Keratinocyte (primary cell): Measurements from ENCODE around the gene VGLL2. TPM values are rescaled to one million over a fixed set of nuclear protein-coding genes. Genes with fewer than 3 reads are reported as not detected.

ENCODE experiments used
- DNase-seq: peaks from one replicate; pipeline ENCODE4 v3.0.0-alpha.2; 2011; ENCODE audit warnings: low read depth, missing footprints, low spot score
- FAIRE-seq: peaks from 2 replicates; lab custom pipeline; 2011; peaks lifted over from hg19 to GRCh38; lab: Jason Lieb, UNC
- H2AFZ ChIP-seq: 2 replicates; pipeline ENCODE4 v1.6.0; 2012; ENCODE audit warnings: low read length, control low read depth, inconsistent platforms; ENCODE audit not compliant: control insufficient read depth
- H3K27ac ChIP-seq: 2 replicates; pipeline ENCODE4 v1.5.1; 2011; ENCODE audit warnings: low read length; ENCODE audit not compliant: control insufficient read depth, insufficient read depth
- H3K27me3 ChIP-seq: 3 replicates; pipeline ENCODE4 v1.6.0; 2011; ENCODE audit warnings: low read length; ENCODE audit not compliant: control insufficient read depth, insufficient read depth; ENCODE audit errors: extremely low read depth
- H3K36me3 ChIP-seq, 2 experiments: 2 replicates in 1 of 2; 3 replicates in 1 of 2; pipeline ENCODE4 v1.5.1; 2011; ENCODE audit warnings: low read length in 2 of 2, mild to moderate bottlenecking in 1 of 2; ENCODE audit not compliant: control insufficient read depth in 2 of 2, insufficient read depth in 2 of 2; ENCODE audit errors: extremely low read depth in 1 of 2
- H3K4me1 ChIP-seq: 3 replicates; pipeline ENCODE4 v1.5.1; 2011; ENCODE audit warnings: low read length; ENCODE audit not compliant: control insufficient read depth, insufficient read depth; ENCODE audit errors: extremely low read depth
- H3K4me2 ChIP-seq: 3 replicates; pipeline ENCODE4 v1.6.0; 2011; ENCODE audit warnings: low read depth, low read length; ENCODE audit not compliant: control insufficient read depth, insufficient read depth; ENCODE audit errors: extremely low read depth
- H3K4me3 ChIP-seq, 3 experiments: fragments of 200-600 bp in 1 of 3; sonication (generic) in 1 of 3; 2 replicates in 2 of 3; 3 replicates in 1 of 3; pipeline ENCODE4 v1.5.1; 2011 to 2016; ENCODE audit warnings: low read length in 3 of 3, mild to moderate bottlenecking in 3 of 3, control low read depth in 2 of 3, inconsistent platforms in 1 of 3, low read depth in 1 of 3, mixed read lengths in 1 of 3, mixed run types in 1 of 3, moderate library complexity in 1 of 3; ENCODE audit not compliant: control insufficient read depth in 2 of 3, insufficient read depth in 2 of 3; ENCODE audit errors: extremely low read depth in 1 of 3
- H3K79me2 ChIP-seq: 2 replicates; pipeline ENCODE4 v1.6.0; 2012; ENCODE audit warnings: low read length; ENCODE audit not compliant: control insufficient read depth, insufficient read depth
- H3K9ac ChIP-seq: 3 replicates; pipeline ENCODE4 v1.6.0; 2011; ENCODE audit warnings: low read length; ENCODE audit not compliant: control insufficient read depth, insufficient read depth; ENCODE audit errors: extremely low read depth
- H3K9me1 ChIP-seq: 3 replicates; pipeline ENCODE4 v1.6.0; 2011; ENCODE audit warnings: low read length; ENCODE audit not compliant: control insufficient read depth, insufficient read depth; ENCODE audit errors: extremely low read depth
- H3K9me3 ChIP-seq: 2 replicates; pipeline ENCODE4 v1.5.1; 2012; ENCODE audit warnings: low read depth, low read length; ENCODE audit not compliant: control insufficient read depth
- H4K20me1 ChIP-seq: 3 replicates; pipeline ENCODE4 v1.6.0; 2011; ENCODE audit warnings: low read length; ENCODE audit not compliant: control insufficient read depth, insufficient read depth; ENCODE audit errors: extremely low read depth
- CTCF ChIP-seq, 3 experiments: IDR thresholded peaks in 1 of 3; conservative IDR thresholded peaks in 1 of 3; optimal IDR thresholded peaks in 1 of 3; 2 replicates in 2 of 3; 3 replicates in 1 of 3; pipeline versions ENCODE3 to v1.5.1; 2011; ENCODE audit warnings: low read length in 3 of 3, mild to moderate bottlenecking in 3 of 3, moderate library complexity in 2 of 3, control low read depth in 1 of 3, inconsistent platforms in 1 of 3; ENCODE audit not compliant: insufficient read depth in 2 of 3; ENCODE audit errors: extremely low read depth in 1 of 3
- EZH2 ChIP-seq: IDR thresholded peaks from one replicate; pipeline ENCODE4 v1.6.1; 2012; ENCODE audit warnings: inconsistent platforms, mild to moderate bottlenecking, low read length, moderate library complexity
- dilution Hi-C: fragments of 300-500 bp; cut with MboI; formaldehyde crosslinking; loops from one replicate; pipeline ENCODE4 v1.7.0; 2020; ENCODE audit warnings: low sequenced_read_pairs; ENCODE audit not compliant: extremely low pct_ligation_motif_present
- polyA plus RNA-seq, 5 experiments: library from polyadenylated mRNA; depleted of rRNA in 3 of 5; stranded (reverse) in 3 of 5; stranded (forward) in 1 of 5; unstranded in 1 of 5; fragments of >200 nt; gene quantifications; 1 replicate in 1 of 5; 2 replicates in 3 of 5; 3 replicates in 1 of 5; pipeline versions ENCODE4 v1.2.1 to v1.2.3, GENCODE V29; 2011 to 2012; ENCODE audit warnings: missing spikeins in 2 of 5, low read depth in 1 of 5, low replicate concordance in 1 of 5

Gene VGLL2
- polyA plus RNA-seq, 1 donor (not counting 4 experiments of a cell fraction or from before 2014, with no cell fraction given): not detected

- dilution Hi-C loops: no loop called here
- H3K4me3 ChIP-seq: no peak overlapping the region
- H3K4me2 ChIP-seq: no peak overlapping the region
- H3K27ac ChIP-seq: no peak overlapping the region
- H3K9me3 ChIP-seq: no peaks in the 10 kb centered on the region
- no peak overlapping the region for H2AFZ ChIP-seq
- H3K79me2 ChIP-seq: no peaks in the 10 kb centered on the region
- no peaks in the 10 kb centered on the region for H3K9me1 ChIP-seq
- no peak for FAIRE-seq
- H3K36me3 ChIP-seq: no peaks in the 10 kb centered on the region
- no peaks in the 10 kb centered on the region for H3K4me1 ChIP-seq
- no peaks in the 10 kb centered on the region for H3K27me3 ChIP-seq
- TF ChIP-seq EZH2 (no peak), CTCF (optimal IDR thresholded peaks at IDR 0.05 in 1 of 3, IDR thresholded peaks at IDR 0.05 in 1 of 3, conservative IDR thresholded peaks at IDR 0.05 in 1 of 3; ENCODE audit: extremely low read depth in 1 of 3, insufficient read depth in 2 of 3, low read length in 3 of 3) (no peak)
- H3K9ac ChIP-seq: no peak overlapping the region
- H4K20me1 ChIP-seq: no peaks in the 10 kb centered on the region
- DNase-seq: no peak
Observed at GRCh38 chr6:117228202-117228601, 37.2 kb upstream of the VGLL2 start.

GRCh38 chr6:117229870-117230269 is 35.5 kb upstream of the VGLL2 start:
- Histone ChIP-seq H2AFZ (no peak overlapping the region), H3K9me1 (no peaks in the 10 kb centered on the region), H3K4me2 (no peak overlapping the region), H3K27ac (no peak overlapping the region), H3K4me3 (no peak overlapping the region), H3K36me3 (no peaks in the 10 kb centered on the region), H3K27me3 (no peaks in the 10 kb centered on the region), H4K20me1 (no peaks in the 10 kb centered on the region), H3K79me2 (no peaks in the 10 kb centered on the region), H3K9ac (no peak overlapping the region), H3K4me1 (no peaks in the 10 kb centered on the region), H3K9me3 (no peaks in the 10 kb centered on the region)
- dilution Hi-C loops: no loop called here
- no peak for DNase-seq
- TF ChIP-seq EZH2 (no peak), CTCF (optimal IDR thresholded peaks at IDR 0.05 in 1 of 3, IDR thresholded peaks at IDR 0.05 in 1 of 3, conservative IDR thresholded peaks at IDR 0.05 in 1 of 3; ENCODE audit: extremely low read depth in 1 of 3, insufficient read depth in 2 of 3, low read length in 3 of 3) (no peak)
- FAIRE-seq: no peak
